Motor neuron (in vitro differentiated cells): Measurements from ENCODE around the gene NCKAP5. TPM values are rescaled to one million over a fixed set of nuclear protein-coding genes. Genes with fewer than 3 reads are reported as not detected.

ENCODE experiments used
- ATAC-seq, 8 experiments: fragments of 200-7000 bp; cut with Tn5 transposase; replicated peaks in 6 of 8; 2 replicates each; pipeline ENCODE4 v1.8.0; 2021; ENCODE audit warnings: mild to moderate bottlenecking in 8 of 8, moderate library complexity in 8 of 8
- H3K27ac ChIP-seq, 2 donors: fragments of 250-450 bp; sonication (Bioruptor Pico); 2 replicates each; pipeline ENCODE4 v1.9.0; 2021; ENCODE audit warnings: antibody characterized with exemption in 2 of 2, mild to moderate bottlenecking in 2 of 2, moderate library complexity in 1 of 2
- H3K4me1 ChIP-seq, 2 donors: fragments of 250-450 bp; sonication (Bioruptor Pico); replicated peaks in 1 of 2; 2 replicates each; pipeline ENCODE4 v1.6.1; 2021; ENCODE audit warnings: antibody characterized with exemption in 2 of 2, mild to moderate bottlenecking in 2 of 2, moderate library complexity in 1 of 2
- H3K4me3 ChIP-seq, 5 donors: fragments of 250-450 bp; sonication (Bioruptor Pico); 2 replicates each; pipeline ENCODE4 v1.9.0; 2021; ENCODE audit warnings: antibody characterized with exemption in 5 of 5, mild to moderate bottlenecking in 5 of 5, moderate library complexity in 4 of 5
- WGBS, 10 experiments: fragments of 450-650 bp; shearing (Covaris generic); methylation state at CpG; one replicate each; pipeline ENCODE4 v1.0.0; 2022; 5-methylcytosine and 5-hydroxymethylcytosine counted together
- in situ Hi-C, 9 experiments: fragments of 400-800 bp; cut with MboI; loops; one replicate each; pipeline ENCODE4 v1.15.0; 2021; ENCODE audit warnings: low sequenced_read_pairs in 9 of 9, low pct_unique_long_range_greater_than_20kb in 2 of 9; ENCODE audit not compliant: unreplicated experiment in 9 of 9
- total RNA-seq, 8 experiments: library from RNA; unstranded; fragments of 300-600 nt; gene quantifications; 2 replicates each; pipeline versions ENCODE4 v1.2.3 to v1.2.4, GENCODE V29; 2022

NCKAP5 gene
- total RNA-seq, 8 experiments from 2014 or later = 0.66 to 16.2 (median 5.9) TPM

GRCh38 chr2:133434959-133435668, 133.1 kb downstream of the NCKAP5 start:
- Histone ChIP-seq H3K27ac (no peak overlapping the region), H3K4me1 (peaks cover 0 to 7% of the 10 kb centered on the region in 2 donors), H3K4me3 (no peak overlapping the region)
- peak in 1 of 8 experiments; percentile 74 for ATAC-seq
- in situ Hi-C loops = no loop called here
- WGBS, 10 experiments = 0 to 92% (median 80%) methylated on average over 2 to 5 of the region's 5 CpGs; no CpG with 5 or more reads in 3 of the 10 experiments

GRCh38 chr2:133433455-133434451, 134.5 kb downstream of the NCKAP5 start:
- H3K27ac ChIP-seq = no peak overlapping the region
- no peaks in the 10 kb centered on the region for H3K4me1 ChIP-seq
- H3K4me3 ChIP-seq = no peak overlapping the region
- WGBS, 10 experiments = 51 to 100% (median 83%) methylated on average over 2 to 5 of the region's 5 CpGs
- no peak for ATAC-seq
- in situ Hi-C loops = no loop called here

- no peak for ATAC-seq
- Histone ChIP-seq H3K4me3 (no peak overlapping the region), H3K4me1 (no peaks in the 10 kb centered on the region), H3K27ac (no peak overlapping the region)
- in situ Hi-C loops = no loop called here
Observed at GRCh38 chr2:133432778-133433177, 135.5 kb downstream of the NCKAP5 start.

- ATAC-seq = peak in 3 of 8 experiments; percentile 89 to 98 (median 95)
- WGBS, 10 experiments = 7 to 55% (median 50%) methylated on average over 1 to 4 of the region's 4 CpGs; no CpG with 5 or more reads in 1 of the 10 experiments
- Histone ChIP-seq H3K27ac (no peak overlapping the region), H3K4me3 (no peak overlapping the region), H3K4me1 (no peaks in the 10 kb centered on the region)
- in situ Hi-C loops = no loop called here
Observed at GRCh38 chr2:133431289-133431688, 137.0 kb downstream of the NCKAP5 start.

- Histone ChIP-seq H3K27ac (no peak overlapping the region), H3K4me1 (peaks cover 15 to 33% of the 10 kb centered on the region in 2 donors), H3K4me3 (no peak overlapping the region)
- no peak for ATAC-seq
- in situ Hi-C loops = no loop called here
- WGBS, 10 experiments = 0 to 100% (median 62%) methylated on average over 1 of the region's 1 CpG; no CpG with 5 or more reads in 2 of the 10 experiments
Observed at GRCh38 chr2:133426791-133427190, 141.5 kb downstream of the NCKAP5 start.

GRCh38 chr2:133425612-133426011, 142.7 kb downstream of the NCKAP5 start:
- in situ Hi-C loops = no loop called here
- H3K4me1 ChIP-seq = peaks cover 24 to 44% of the 10 kb centered on the region in 2 donors
- ATAC-seq = peak in 3 of 8 experiments; percentile 35 to 67 (median 36)
- WGBS, 10 experiments = 0 to 100% (median 40%) methylated on average over 1 to 2 of the region's 2 CpGs; no CpG with 5 or more reads in 1 of the 10 experiments
- no peak overlapping the region for H3K27ac ChIP-seq
- no peak overlapping the region for H3K4me3 ChIP-seq

- Histone ChIP-seq H3K27ac (no peak overlapping the region), H3K4me3 (no peak overlapping the region), H3K4me1 (peaks cover 24 to 49% of the 10 kb centered on the region in 2 donors)
- peak in 3 of 8 experiments; percentile 39 to 66 (median 53) for ATAC-seq
- in situ Hi-C loops = no loop called here
- WGBS, 10 experiments = 11 to 100% (median 50%) methylated on average over 1 to 2 of the region's 2 CpGs; no CpG with 5 or more reads in 2 of the 10 experiments
Observed at GRCh38 chr2:133424876-133425275, 143.4 kb downstream of the NCKAP5 start.

GRCh38 chr2:133422931-133423351, 145.3 kb downstream of the NCKAP5 start:
- WGBS, 10 experiments = 0 to 40% (median 7%) methylated on average over 1 to 5 of the region's 5 CpGs; no CpG with 5 or more reads in 2 of the 10 experiments
- peaks cover 40 to 69% of the 10 kb centered on the region in 2 donors for H3K4me1 ChIP-seq
- ATAC-seq = peak in 3 of 8 experiments; percentile 45 to 71 (median 59)

GRCh38 chr2:133421516-133422324, 146.5 kb downstream of the NCKAP5 start:
- peak overlapping the region; percentile 56 to 84 for H3K27ac ChIP-seq
- peak in 5 of 8 experiments; percentile 84 to 94 (median 92) for ATAC-seq
- no peak overlapping the region for H3K4me3 ChIP-seq
- H3K4me1 ChIP-seq = peaks cover 48 to 81% of the 10 kb centered on the region in 2 donors
- WGBS, 10 experiments = 20 to 100% (median 53%) methylated on average over 1 to 4 of the region's 4 CpGs; no CpG with 5 or more reads in 4 of the 10 experiments
- in situ Hi-C loops = no loop called here

More at GRCh38 chr2:133422931-133423351, 145.3 kb downstream of the NCKAP5 start:
- Histone ChIP-seq H3K27ac (no peak overlapping the region), H3K4me3 (no peak overlapping the region)
- in situ Hi-C loops = no loop called here

- in situ Hi-C loops = no loop called here
- Histone ChIP-seq H3K27ac (peak overlapping the region in 1 of 2 donors; percentile 84), H3K4me1 (peaks cover 48 to 85% of the 10 kb centered on the region in 2 donors), H3K4me3 (no peak overlapping the region)
- 79 to 100% (median 90%) methylated on average over 2 to 6 of the region's 6 CpGs; no CpG with 5 or more reads in 3 of the 10 experiments for WGBS, 10 experiments
- ATAC-seq = no peak
Observed at GRCh38 chr2:133420788-133421187, 147.5 kb downstream of the NCKAP5 start.

- Histone ChIP-seq H3K4me3 (no peak overlapping the region), H3K27ac (no peak overlapping the region), H3K4me1 (peaks cover 48 to 92% of the 10 kb centered on the region in 2 donors)
- no peak for ATAC-seq
- WGBS, 10 experiments = 10 to 83% (median 42%) methylated on average over 2 to 4 of the region's 4 CpGs
- in situ Hi-C loops = no loop called here
Observed at GRCh38 chr2:133418671-133419070, 149.6 kb downstream of the NCKAP5 start.

- 0 to 92% (median 35%) methylated on average over 1 to 2 of the region's 2 CpGs for WGBS, 10 experiments
- Histone ChIP-seq H3K27ac (no peak overlapping the region), H3K4me3 (no peak overlapping the region), H3K4me1 (peaks cover 45 to 92% of the 10 kb centered on the region in 2 donors)
- in situ Hi-C loops = no loop called here
- no peak for ATAC-seq
Observed at GRCh38 chr2:133418021-133418420, 150.2 kb downstream of the NCKAP5 start.
